A549 treated with CORT108297 at 1 μM for 4 hours (cell line): ENCODE results near the gene GRAMD2A. TPM values are rescaled to one million over a fixed set of nuclear protein-coding genes. Genes with fewer than 3 reads are reported as not detected.

Source experiments
- total RNA-seq: library from RNA; stranded (reverse); fragments of 200-300 nt; extraction: Qiagen RNA extraction; gene quantifications from 5 replicates; pipeline ENCODE4 v1.2.3, GENCODE V29; 2022

The GRAMD2A gene
- 0.06 TPM in 1 of 5 replicates, not detected in the others for total RNA-seq

DNA sequence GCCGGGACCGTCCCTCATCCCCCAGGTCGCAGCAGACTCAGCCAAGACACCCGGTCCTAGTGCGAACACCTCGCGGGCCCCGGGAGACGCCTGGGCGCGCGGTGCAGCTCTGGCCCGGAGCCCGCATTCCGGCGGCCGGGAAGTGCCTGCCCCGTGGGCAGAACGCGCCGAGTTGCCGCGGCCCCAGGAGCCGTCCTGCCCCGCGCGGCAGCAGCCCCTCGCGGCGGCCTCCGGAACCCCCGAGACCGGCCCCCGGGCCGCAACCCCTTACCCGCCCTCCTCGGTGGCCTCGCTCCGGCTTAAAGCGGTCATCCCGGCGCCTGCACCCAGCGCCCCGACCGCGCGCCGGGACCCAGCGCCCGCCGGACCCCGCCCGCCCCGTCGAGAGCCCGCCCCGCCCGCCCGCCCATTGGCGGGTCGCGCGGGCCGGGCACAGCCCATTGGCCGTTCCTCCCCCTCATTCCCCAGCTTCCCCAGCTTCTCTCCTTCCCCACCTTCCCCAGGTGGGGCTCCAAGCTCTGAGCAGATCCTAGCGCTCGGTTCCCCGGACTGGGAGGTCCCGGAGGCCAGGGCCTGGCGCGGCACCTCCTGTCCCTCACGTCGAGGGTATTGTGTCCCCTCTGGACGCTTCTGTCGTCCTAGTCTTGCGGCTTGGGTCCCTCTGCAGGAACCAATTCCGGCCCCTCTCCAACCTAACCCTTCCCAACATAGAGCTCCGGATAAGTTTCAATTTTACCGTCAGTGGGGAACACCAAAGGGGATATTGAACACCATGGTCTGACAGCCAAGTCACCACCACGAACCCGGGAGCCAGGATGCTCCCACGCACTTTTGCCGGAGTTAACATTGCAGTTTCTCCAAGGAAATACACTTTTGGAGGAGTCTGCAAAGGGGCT, at the start of gene GRAMD2A:
Gene GRAMD2A (minus strand): TSS at position 328 of the 896 bp plus-strand sequence.

DNA sequence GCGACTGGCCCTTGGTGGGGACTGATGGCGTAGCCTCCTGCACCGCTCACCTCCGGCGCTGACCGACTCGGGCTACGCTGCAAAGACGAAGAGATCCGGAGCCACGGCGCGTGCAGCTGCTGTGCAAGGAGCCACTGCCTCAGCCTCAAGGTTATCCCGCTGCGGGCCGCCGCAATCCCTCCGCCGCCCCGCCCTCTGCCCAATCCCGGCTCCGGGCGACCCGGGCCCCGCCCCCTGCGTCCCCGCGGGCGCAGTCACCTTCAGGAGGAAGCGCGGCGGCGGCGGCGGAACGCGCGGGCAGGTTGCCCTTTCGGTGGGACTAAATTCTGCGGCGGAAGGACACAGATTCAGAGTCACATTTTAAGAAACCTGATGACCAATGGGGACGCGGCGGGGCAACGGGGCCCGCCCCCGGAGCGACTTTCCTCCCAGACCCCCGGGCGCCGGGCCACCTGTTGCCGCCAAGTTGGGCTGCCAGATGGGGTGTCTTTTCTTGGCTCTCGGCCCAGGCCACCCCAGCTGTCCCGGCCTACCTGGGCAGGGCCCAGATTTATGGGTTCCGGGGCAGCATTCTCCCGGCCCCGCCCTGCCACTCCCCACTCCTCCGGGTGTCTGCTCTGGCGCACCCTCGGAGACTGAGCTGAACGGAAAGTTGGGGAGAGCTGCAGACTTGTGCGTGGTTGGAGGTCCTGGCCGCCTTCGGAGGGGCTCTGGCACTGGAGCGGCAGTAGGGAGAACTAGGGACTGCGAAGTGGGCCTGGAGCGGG, 33.7 kb upstream of the GRAMD2A start, which contains the start of gene PKM:
Gene PKM (minus strand): TSS at position 125 of the 767 bp plus-strand sequence. CDS start 12,093 bp downstream, outside the sequence.

DNA sequence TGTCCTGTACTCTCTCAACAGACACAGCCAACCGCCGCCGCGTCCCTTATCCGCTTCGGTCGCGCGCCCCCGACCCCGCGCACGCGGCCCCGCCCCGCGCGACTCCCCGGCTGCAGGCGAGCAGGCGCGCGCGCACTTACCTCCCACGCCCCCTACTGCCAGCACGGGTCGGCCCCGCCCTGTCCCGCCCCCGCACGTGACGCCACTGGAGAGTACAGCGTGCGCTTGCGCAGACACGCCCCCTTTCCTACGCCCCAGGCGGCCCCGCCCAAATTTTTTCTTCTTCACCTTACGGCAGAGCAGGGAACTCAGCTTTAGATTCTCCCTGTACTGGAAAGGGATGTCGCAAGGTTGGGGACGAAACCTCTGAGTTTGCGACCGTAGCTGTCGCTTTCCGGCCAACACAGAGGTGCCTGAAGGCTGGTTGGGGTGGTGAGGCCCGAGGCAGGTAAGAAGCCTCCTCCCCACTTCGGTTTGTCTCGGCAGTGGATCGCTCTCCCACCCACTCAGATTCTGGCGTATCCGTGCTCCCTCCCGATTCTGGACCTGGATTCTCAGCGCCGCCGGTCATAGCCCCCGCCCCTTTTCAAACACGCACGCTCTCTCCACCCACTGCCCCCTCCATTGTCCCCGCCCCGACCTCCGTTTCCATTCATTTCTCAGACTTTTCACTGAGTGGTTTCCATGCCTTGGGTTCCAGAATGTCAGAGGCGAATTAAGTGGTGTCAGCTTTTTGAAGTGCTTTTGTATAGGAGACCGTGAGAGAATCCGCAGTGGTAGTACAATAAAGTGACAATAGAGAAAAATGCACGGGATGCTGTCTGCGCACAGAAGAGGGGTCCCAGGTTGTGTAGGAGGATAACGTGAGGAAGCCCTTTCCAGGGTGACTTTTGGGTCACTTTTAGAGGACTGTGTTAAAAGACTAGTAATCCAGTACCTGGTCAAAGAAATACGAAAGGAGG, 79.3 kb downstream of the GRAMD2A start, which contains the start of the genes MYO9A and SENP8:
Gene MYO9A (minus strand): TSS at position 134 of the 962 bp plus-strand sequence. CDS start 71,587 bp downstream, outside the sequence.
Gene SENP8 (plus strand): TSS at position 387 of the 962 bp plus-strand sequence. CDS start 21,221 bp downstream, outside the sequence.

Other genes starting within 250 kb of the GRAMD2A start
- 6.8 to 10.3 TPM (median 8.7 TPM) in 5 replicates for gene MYO9A, start 79.6 kb downstream of the GRAMD2A start, total RNA-seq
- 1.7 to 2.1 TPM (median 1.8 TPM) in 5 replicates for gene SENP8, start 79.4 kb downstream of the GRAMD2A start, total RNA-seq
- 3,236 to 3,629 TPM (median 3,548 TPM) in 5 replicates for gene PKM, start 33.4 kb upstream of the GRAMD2A start, total RNA-seq
- 48.8 to 66.0 TPM (median 65.6 TPM) in 5 replicates for gene PARP6, start 74.8 kb upstream of the GRAMD2A start, total RNA-seq
- gene CELF6, start 122.4 kb upstream of the GRAMD2A start, total RNA-seq: 0.13 to 0.18 TPM (median 0.16 TPM) in 5 replicates
- gene HEXA, start 178.2 kb upstream of the GRAMD2A start, total RNA-seq: 137 to 163 TPM (median 156 TPM) in 5 replicates
- gene TMEM202, start 200.5 kb upstream of the GRAMD2A start, total RNA-seq: not detected in 5 replicates